ENCODE data around the gene RNU5B-1.

GRCh38 chr15:65346856-65347598 is 42.5 kb downstream of the RNU5B-1 start:
- TF ChIP-seq TAF1 (IDR thresholded peaks at IDR 0.05; ENCODE audit: borderline replicate concordance, low read depth, low read length) (no peak), POLR2A (IDR thresholded peaks at IDR 0.05; ENCODE audit: low read depth, low read length) (no peak)
